HepG2 (cell line): ENCODE data around the gene PLCB2. TPM values are rescaled to one million over a fixed set of nuclear protein-coding genes. Genes with fewer than 3 reads are reported as not detected.

Experiments
- CTCF ChIP-seq: sonication (generic); formaldehyde crosslinking; IDR thresholded peaks from 2 replicates; pipeline ENCODE4 v1.5.0; 2020; ENCODE audit warnings: mild to moderate bottlenecking, missing genetic modification reagents, moderate library complexity
- DPF2 ChIP-seq: sonication (generic); formaldehyde crosslinking; IDR thresholded peaks from 2 replicates; pipeline ENCODE4 v1.4.0; 2020; ENCODE audit warnings: mild to moderate bottlenecking, low read depth, missing genetic modification reagents, borderline replicate concordance
- ETV6 ChIP-seq: sonication (generic); formaldehyde crosslinking; conservative IDR thresholded peaks from 2 replicates; pipeline ENCODE4 v1.4.0; 2020; ENCODE audit warnings: missing genetic modification reagents
- FOXC1 ChIP-seq: sonication (generic); formaldehyde crosslinking; IDR thresholded peaks from 2 replicates; pipeline ENCODE4 v1.8.0; 2022; ENCODE audit warnings: mild to moderate bottlenecking, missing genetic modification reagents, borderline replicate concordance
- FUBP1 ChIP-seq: sonication (generic); formaldehyde crosslinking; IDR thresholded peaks from 2 replicates; pipeline ENCODE4 v1.5.1; 2020; ENCODE audit warnings: missing genetic modification reagents, mild to moderate bottlenecking, borderline replicate concordance
- GATA4 ChIP-seq: sonication (generic); IDR thresholded peaks from 2 replicates; pipeline ENCODE4 v1.6.1; 2016; ENCODE audit warnings: antibody characterized with exemption, low read depth, borderline replicate concordance
- HOXA7 ChIP-seq: sonication (generic); formaldehyde crosslinking; IDR thresholded peaks from 2 replicates; pipeline ENCODE4 v1.8.1; 2022; ENCODE audit warnings: mild to moderate bottlenecking, missing genetic modification reagents, moderate library complexity
- KDM1A ChIP-seq: IDR thresholded peaks from 2 replicates; pipeline ENCODE4 v1.6.1; 2016; ENCODE audit warnings: missing compliant biosample characterization
- MTERF4 ChIP-seq: sonication (generic); formaldehyde crosslinking; IDR thresholded peaks from 2 replicates; pipeline ENCODE4 v1.8.0; 2023; ENCODE audit warnings: mild to moderate bottlenecking, missing genetic modification reagents
- NFE2L1 ChIP-seq: sonication (generic); formaldehyde crosslinking; IDR thresholded peaks from 2 replicates; pipeline ENCODE4 v1.4.0; 2020; ENCODE audit warnings: missing genetic modification reagents, mild to moderate bottlenecking, borderline replicate concordance
- SNAPC2 ChIP-seq: sonication (generic); formaldehyde crosslinking; IDR thresholded peaks from 2 replicates; pipeline ENCODE4 v1.8.1; 2022; ENCODE audit warnings: mild to moderate bottlenecking, missing genetic modification reagents
- TCF12 ChIP-seq, 2 experiments: fragments of 450-650 bp in 1 of 2; sonication (generic) in 1 of 2; formaldehyde crosslinking in 1 of 2; IDR thresholded peaks; 2 replicates each; pipeline versions ENCODE4 v1.6.1 to v1.8.0; 2017 to 2022; ENCODE audit warnings: antibody characterized with exemption in 1 of 2, mild to moderate bottlenecking in 1 of 2, missing genetic modification reagents in 1 of 2, moderate library complexity in 1 of 2
- ZBTB33 ChIP-seq: sonication (generic); formaldehyde crosslinking; IDR thresholded peaks from 2 replicates; pipeline ENCODE4 v1.4.0; 2020; ENCODE audit warnings: missing genetic modification reagents
- ZNF124 ChIP-seq: sonication (generic); formaldehyde crosslinking; IDR thresholded peaks from 2 replicates; pipeline ENCODE4 v1.4.0; 2020; ENCODE audit warnings: missing genetic modification reagents
- ZNF232 ChIP-seq: sonication (generic); formaldehyde crosslinking; IDR thresholded peaks from 2 replicates; pipeline ENCODE4 v1.4.0; 2020; ENCODE audit warnings: missing genetic modification reagents, borderline replicate concordance
- ZNF24 ChIP-seq: fragments of 450-650 bp; IDR thresholded peaks from 2 replicates; pipeline ENCODE4 v1.6.1; 2017; ENCODE audit warnings: antibody characterized with exemption, mild to moderate bottlenecking
- ZNF441 ChIP-seq: sonication (generic); formaldehyde crosslinking; IDR thresholded peaks from 2 replicates; pipeline ENCODE4 v1.7.0; 2021; ENCODE audit warnings: missing genetic modification reagents, borderline replicate concordance
- ZNF468 ChIP-seq: sonication (generic); formaldehyde crosslinking; IDR thresholded peaks from 2 replicates; pipeline ENCODE4 v1.8.0; 2022; ENCODE audit warnings: mild to moderate bottlenecking, moderate library complexity, missing genetic modification reagents
- ZNF550 ChIP-seq: sonication (generic); formaldehyde crosslinking; IDR thresholded peaks from 2 replicates; pipeline ENCODE4 v1.4.0; 2020; ENCODE audit warnings: mild to moderate bottlenecking, missing genetic modification reagents, borderline replicate concordance
- ZSCAN31 ChIP-seq: sonication (generic); formaldehyde crosslinking; IDR thresholded peaks from 2 replicates; pipeline ENCODE4 v1.5.0; 2020; ENCODE audit warnings: low read depth, mild to moderate bottlenecking, missing genetic modification reagents
- polyA plus RNA-seq, 8 experiments: library from polyadenylated mRNA; depleted of rRNA in 3 of 8; stranded (reverse) in 7 of 8; unstranded in 1 of 8; fragments of >200 nt; fragmentation: Illumina TruSeq in 4 of 8; extraction: Trizol in 4 of 8; gene quantifications; 2 replicates each; pipeline versions ENCODE4 v1.2.1 to v1.2.3, GENCODE V29; 2011 to 2016; ENCODE audit warnings: low read depth in 4 of 8, missing spikeins in 1 of 8, mixed read lengths in 1 of 8; ENCODE audit not compliant: insufficient read depth in 1 of 8
- total RNA-seq, 5 experiments: library from RNA; depleted of rRNA; stranded (reverse); fragments of >200 nt; fragmentation: Illumina TruSeq; extraction: Trizol; gene quantifications; 2 replicates each; pipeline ENCODE4 v1.2.3, GENCODE V29; 2016; ENCODE audit warnings: low read depth in 1 of 5
- TF ChIP-seq, protein P1 (sequence below): sonication (generic); formaldehyde crosslinking; IDR thresholded peaks from 2 replicates; pipeline ENCODE4 v1.8.0; 2022; ENCODE audit warnings: low read depth, missing genetic modification reagents

Gene PLCB2
- total and polyA plus RNA-seq, 2 of the 13 experiments (the other 11 are each of a cell fraction or from before 2014, with no cell fraction given): 0.11 TPM; not detected in 1

DNA sequence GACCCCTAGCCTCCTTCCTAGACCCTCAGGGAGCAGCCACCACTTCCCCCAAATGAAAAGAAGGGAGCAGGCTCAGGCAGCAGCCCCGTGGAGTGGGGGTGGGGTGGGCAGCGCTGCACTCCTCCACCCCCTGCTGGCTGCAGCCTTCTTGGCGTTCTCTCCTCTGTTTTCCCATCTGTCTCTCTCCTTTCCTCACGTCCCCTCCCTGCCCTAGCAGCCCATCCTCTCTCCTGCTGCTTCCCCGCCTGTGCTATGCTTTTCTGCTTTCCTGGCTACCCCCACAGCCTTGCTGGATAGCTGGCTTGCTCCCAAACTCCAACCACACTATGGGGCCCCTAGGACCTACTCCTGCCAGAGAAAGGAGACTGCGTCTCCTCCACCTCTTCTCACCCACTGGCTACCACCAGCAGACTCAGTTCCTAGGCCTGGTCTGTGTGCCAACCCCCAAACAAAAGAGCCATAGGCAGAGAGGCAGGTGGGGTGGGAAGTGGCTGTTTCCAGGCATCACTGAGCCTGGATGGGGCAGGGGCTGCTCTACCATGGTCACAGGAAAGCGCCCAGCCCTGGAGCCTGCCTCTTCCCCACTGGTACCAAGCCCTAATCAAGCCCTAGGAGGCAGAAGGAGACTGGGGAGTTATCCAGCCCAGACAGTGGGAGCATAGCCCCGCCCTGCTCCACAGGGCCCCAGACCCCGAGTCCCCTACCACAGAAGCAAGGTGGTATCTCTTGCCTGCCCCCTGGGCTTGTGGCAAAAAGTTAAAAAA is 46.9 kb upstream of the PLCB2 start (continued):
- no peak for TF ChIP-seq ZNF550
- TF ChIP-seq NFE2L1: no peak
- TF ChIP-seq, protein P1, sequence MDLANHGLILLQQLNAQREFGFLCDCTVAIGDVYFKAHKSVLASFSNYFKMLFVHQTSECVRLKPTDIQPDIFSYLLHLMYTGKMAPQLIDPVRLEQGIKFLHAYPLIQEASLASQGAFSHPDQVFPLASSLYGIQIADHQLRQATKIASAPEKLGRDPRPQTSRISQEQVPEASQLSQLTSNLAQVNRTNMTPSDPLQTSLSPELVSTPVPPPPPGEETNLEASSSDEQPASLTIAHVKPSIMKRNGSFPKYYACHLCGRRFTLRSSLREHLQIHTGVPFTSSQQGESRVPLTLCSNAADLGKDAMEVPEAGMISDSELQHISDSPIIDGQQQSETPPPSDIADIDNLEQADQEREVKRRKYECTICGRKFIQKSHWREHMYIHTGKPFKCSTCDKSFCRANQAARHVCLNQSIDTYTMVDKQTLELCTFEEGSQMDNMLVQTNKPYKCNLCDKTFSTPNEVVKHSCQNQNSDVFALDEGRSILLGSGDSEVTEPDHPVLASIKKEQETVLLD: no peak
- TF ChIP-seq ZSCAN31 (CRISPR knock-in tag): no peak
- no peak for TF ChIP-seq HOXA7
- TF ChIP-seq MTERF4: no peak
- TF ChIP-seq ZNF24: no peak
- TF ChIP-seq ZNF124 (CRISPR knock-in tag): no peak
- no peak for TF ChIP-seq ZNF468
- no peak for TF ChIP-seq ZNF441 (CRISPR knock-in tag)
- no peak for TF ChIP-seq FUBP1 (CRISPR knock-in tag)
- TF ChIP-seq TCF12 (IDR thresholded peaks at IDR 0.05): no peak
- TF ChIP-seq TCF12 (CRISPR knock-in tag; IDR thresholded peaks at IDR 0.05): no peak
- no peak for TF ChIP-seq DPF2
- TF ChIP-seq ZBTB33: peak; percentile 50; the same call in 1 of the 2 replicates
- TF ChIP-seq GATA4: no peak
- no peak for TF ChIP-seq ETV6 (CRISPR knock-in tag)
- no peak for TF ChIP-seq SNAPC2 (CRISPR knock-in tag)
- TF ChIP-seq ZNF232 (CRISPR knock-in tag): no peak
- TF ChIP-seq FOXC1 (CRISPR knock-in tag): no peak; the same call in 1 of the 2 replicates
- TF ChIP-seq KDM1A (CRISPR knock-in tag): no peak
- peak; percentile 58 for TF ChIP-seq CTCF (CRISPR knock-in tag)
